ENCODE results near the gene CACNA1E.

Gene CACNA1E

GRCh38 chr1:181632960-181633359 lies 149.6 kb downstream of the CACNA1E start:
- DNase-seq (ENCODE audit: low read depth in 2 of 2) = no peak

- DNase-seq (ENCODE audit: low read depth in 2 of 2) = no peak
Measured at GRCh38 chr1:181635110-181635509, 151.8 kb downstream of the CACNA1E start.

DNA sequence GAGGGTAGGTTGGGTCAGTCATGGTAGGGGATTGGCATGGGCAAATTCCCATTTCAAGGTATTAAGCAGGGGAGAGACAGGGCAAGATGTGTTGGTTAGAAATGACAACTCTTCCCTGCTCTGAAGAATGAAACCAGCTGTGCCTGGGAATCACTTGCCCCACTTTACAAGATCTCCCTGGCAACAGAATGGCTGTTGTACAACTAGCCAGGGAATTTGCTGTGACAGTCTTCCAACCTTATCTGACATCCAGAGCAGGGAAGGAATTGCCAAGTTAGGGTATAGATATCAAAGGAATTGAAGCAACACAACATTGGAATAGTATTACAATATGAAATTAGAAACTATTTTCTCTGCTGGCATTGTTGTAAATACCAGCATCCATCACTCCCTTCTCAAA lies 154.7 kb downstream of the CACNA1E start:
- no peak for DNase-seq (ENCODE audit: low read depth in 2 of 2)

- no peak for DNase-seq (ENCODE audit: low read depth in 2 of 2)
Measured at GRCh38 chr1:181640956-181641355, 157.6 kb downstream of the CACNA1E start.

GRCh38 chr1:181643631-181644030 lies 160.3 kb downstream of the CACNA1E start:
- no peak for DNase-seq (ENCODE audit: low read depth in 2 of 2)

GRCh38 chr1:181645171-181645570 lies 161.9 kb downstream of the CACNA1E start:
- DNase-seq (ENCODE audit: low read depth in 2 of 2) = no peak

GRCh38 chr1:181646710-181647109 lies 163.4 kb downstream of the CACNA1E start:
- no peak for DNase-seq (ENCODE audit: low read depth in 2 of 2)

- no peak for DNase-seq (ENCODE audit: low read depth in 2 of 2)
Measured at GRCh38 chr1:181647314-181648035, 164.2 kb downstream of the CACNA1E start.

DNA sequence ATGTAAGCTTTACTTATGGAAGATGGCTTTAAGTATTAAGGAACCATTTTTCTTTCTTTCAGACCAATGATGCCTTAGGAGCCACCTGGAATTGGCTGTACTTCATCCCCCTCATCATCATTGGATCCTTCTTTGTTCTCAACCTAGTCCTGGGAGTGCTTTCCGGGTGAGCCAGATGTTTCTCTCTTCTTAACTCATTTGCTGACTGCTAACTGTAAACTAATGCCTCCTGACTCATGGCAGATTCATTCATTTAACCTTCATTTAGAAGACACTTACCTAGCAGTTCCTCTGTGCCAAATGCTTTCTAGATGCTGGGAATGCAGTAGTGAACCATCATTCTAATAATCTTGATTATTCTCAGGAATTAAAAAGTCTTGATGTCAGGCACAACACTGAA lies 168.0 kb downstream of the CACNA1E start:
- DNase-seq (ENCODE audit: low read depth in 2 of 2) = no peak

- DNase-seq (ENCODE audit: low read depth in 2 of 2) = no peak
Measured at GRCh38 chr1:181655756-181656155, 172.4 kb downstream of the CACNA1E start.

DNA sequence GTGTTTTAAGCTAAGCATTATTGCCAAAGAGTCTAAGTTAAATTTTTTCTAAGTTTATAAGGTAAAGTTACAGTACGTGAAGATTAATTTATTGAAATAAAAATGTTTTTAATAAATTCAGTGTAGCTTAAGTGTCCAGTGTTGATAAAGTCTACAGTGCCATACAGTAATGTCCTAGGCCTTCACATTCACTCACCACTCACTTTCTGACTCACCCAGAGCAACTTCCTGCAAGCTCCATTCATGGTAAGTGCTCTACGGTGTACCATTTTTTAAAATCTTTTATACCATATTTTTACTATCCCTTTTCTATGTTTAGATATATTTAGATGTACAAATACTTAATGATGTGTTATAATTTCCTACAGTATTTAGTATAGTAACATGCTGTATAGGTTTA lies 173.2 kb downstream of the CACNA1E start:
- DNase-seq (ENCODE audit: low read depth in 2 of 2) = no peak

DNA sequence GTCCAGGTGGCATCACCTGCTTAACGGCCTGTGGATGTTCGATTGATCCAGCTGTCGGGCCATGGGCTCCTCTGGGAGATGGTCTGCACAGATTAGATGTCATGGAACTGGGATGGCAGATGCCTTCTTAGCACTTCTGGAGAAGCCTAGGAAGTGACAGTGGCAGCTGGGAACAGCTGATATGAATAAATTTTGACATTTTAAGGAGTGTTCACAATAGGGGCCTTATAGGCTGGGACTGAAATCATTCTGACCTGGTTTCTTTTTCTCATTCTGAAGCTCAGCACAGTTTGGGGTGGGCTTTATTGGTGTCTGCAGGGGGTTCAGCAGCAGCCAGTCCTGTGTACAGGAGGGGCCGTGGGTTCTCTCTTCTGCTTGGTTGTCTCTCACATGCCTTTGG lies 175.3 kb downstream of the CACNA1E start:
- no peak for DNase-seq (ENCODE audit: low read depth in 2 of 2)

- DNase-seq (ENCODE audit: low read depth in 2 of 2) = no peak
Measured at GRCh38 chr1:181659321-181659957, 176.1 kb downstream of the CACNA1E start.

GRCh38 chr1:181660621-181661020 lies 177.3 kb downstream of the CACNA1E start:
- DNase-seq (ENCODE audit: low read depth in 2 of 2) = no peak

DNA sequence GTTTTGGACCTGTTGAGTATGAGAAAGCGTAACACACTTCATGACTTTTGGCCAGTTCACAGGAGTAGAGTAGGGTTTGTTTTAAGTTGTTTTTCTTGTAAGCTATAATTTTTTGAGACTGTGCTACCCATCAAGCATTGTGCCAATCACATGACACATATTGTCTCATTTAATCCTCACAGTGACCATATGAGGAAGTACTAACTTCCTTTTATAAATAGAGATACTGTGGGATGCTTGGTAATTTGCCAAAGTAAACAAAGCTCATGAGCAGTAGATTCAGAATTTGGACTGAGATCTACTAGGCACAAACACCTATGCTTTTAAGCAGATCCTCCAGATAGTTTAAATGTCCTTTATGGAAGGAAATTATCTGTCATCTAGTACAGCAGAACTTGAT lies 178.3 kb downstream of the CACNA1E start:
- DNase-seq (ENCODE audit: low read depth in 2 of 2) = no peak

- no peak for DNase-seq (ENCODE audit: low read depth in 2 of 2)
Measured at GRCh38 chr1:181662606-181663005, 179.3 kb downstream of the CACNA1E start.

DNA sequence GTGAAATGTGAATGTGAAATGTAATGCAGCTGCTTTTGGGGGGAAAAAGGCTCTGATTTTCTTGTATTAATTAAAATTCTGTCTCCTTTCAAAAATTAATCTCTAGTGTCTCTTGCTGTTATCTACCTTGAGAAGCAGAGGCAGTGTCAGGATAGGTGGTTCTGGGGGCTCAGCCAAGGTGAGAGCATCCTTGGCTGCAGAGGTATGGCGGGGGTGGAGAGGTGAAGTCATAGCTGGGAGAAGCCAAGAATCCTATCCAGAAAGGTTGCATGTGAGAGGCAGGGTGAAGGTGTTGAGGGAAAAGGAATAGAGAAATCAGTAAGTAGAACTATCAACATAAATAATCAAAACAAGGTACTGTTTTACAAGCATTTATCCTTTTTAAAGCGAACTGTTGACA lies 181.2 kb downstream of the CACNA1E start:
- DNase-seq (ENCODE audit: low read depth in 2 of 2) = no peak

- no peak for DNase-seq (ENCODE audit: low read depth in 2 of 2)
Measured at GRCh38 chr1:181669246-181669645, 185.9 kb downstream of the CACNA1E start.

DNA sequence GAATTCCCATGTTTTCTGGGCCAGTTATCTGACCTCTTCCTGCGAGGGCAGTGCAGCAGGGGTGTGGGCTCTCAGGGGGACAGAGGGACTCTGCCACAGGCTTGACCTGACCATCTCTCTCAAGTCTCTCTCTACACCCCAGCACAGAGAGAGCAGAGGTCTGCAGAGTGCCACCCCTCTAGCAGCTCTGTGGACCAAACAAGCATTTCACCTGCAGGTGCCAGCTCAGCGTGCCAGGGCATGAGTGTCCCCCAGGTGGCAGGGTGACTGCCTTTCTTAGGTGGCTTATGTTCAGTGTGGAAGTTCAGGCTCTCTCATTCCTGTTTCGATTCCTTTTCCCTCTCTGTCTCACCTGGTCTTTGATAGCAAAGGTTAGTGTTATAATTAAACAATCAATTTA lies 191.3 kb downstream of the CACNA1E start:
- DNase-seq (ENCODE audit: low read depth in 2 of 2) = no peak

- DNase-seq (ENCODE audit: low read depth in 2 of 2) = no peak
Measured at GRCh38 chr1:181675091-181675917, 192.0 kb downstream of the CACNA1E start.

DNA sequence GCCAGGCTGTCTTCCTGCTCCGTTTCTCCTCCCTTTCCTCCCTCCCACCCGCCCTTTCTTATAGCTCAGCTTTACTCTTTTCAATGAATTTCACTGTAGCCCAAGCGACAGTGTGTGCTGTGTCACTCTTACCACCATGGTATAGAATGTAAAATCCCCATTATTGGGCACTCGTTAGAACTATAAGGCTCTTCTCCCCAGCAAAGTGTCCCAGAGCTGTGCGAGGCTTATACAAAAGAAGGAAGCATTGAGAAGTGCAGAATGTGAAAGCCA lies 192.5 kb downstream of the CACNA1E start:
- no peak for DNase-seq (ENCODE audit: low read depth in 2 of 2)

DNA sequence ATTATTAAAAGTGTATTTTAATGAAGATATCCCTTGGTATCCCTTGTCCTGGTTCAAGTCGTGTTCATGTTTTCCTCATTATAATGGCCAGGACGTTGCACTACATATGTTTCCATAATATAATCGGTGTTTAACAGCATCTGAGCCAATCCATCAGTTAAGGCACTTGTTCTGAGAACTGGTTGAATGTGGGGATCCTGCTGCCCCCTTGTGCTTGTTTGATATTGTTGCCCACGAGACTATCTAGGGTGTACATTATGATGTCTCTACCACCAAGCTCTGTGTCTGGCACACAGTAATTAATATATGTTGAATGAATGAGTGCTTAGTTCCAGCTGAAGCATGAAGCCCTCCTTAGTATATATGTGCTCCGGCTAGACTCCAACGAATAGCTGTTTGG lies 193.0 kb downstream of the CACNA1E start:
- no peak for DNase-seq (ENCODE audit: low read depth in 2 of 2)

DNA sequence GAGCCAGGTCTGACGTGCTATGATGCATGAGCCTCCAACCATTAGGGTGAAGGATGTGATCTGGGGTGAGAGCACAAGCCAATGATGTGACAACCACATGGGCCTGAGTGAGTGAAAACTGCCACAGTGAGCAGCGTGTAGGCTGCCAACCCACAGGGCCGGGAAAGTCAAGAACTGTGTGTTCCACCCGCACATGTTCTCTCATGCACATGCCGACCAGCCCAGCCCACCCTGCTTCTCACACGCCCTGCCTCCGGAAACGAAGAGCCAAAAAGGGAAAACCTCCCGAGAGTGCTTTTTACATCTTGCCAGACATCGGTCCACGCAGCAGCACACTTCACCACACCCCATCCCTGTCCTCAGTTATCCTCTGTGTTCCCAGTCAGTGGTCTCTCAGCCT lies 197.0 kb downstream of the CACNA1E start:
- no peak for DNase-seq (ENCODE audit: low read depth in 2 of 2)

Data from fibroblast of skin of left biceps (primary cell).